Hepatocyte (in vitro differentiated cells): ENCODE measurements around the gene VWCE. TPM values are rescaled to one million over a fixed set of nuclear protein-coding genes. Genes with fewer than 3 reads are reported as not detected.
"Not testable (repeated sequence)": the region's sequence is repeated elsewhere in the genome, so short reads cannot be mapped to it uniquely, and the experiment has no call there.

ENCODE experiments used
- DNase-seq: peaks from one replicate; pipeline ENCODE4 v3.0.0-alpha.2; 2016; ENCODE audit warnings: low spot score
- H2AFZ ChIP-seq: fragments of 200-600 bp; sonication (generic); 2 replicates; pipeline ENCODE4 v1.6.0; 2016; ENCODE audit warnings: antibody characterized with exemption, mild to moderate bottlenecking
- H3K27ac ChIP-seq: fragments of 200-600 bp; sonication (generic); 2 replicates; pipeline ENCODE4 v1.5.1; 2016; ENCODE audit warnings: mild to moderate bottlenecking
- H3K27me3 ChIP-seq: fragments of 200-600 bp; sonication (generic); 2 replicates; pipeline ENCODE4 v1.6.1; 2016
- H3K36me3 ChIP-seq: fragments of 200-600 bp; sonication (generic); replicated peaks from 2 replicates; pipeline ENCODE4 v1.5.1; 2016; ENCODE audit warnings: low read depth; ENCODE audit not compliant: insufficient read depth
- H3K4me1 ChIP-seq: fragments of 200-600 bp; sonication (generic); 2 replicates; pipeline ENCODE4 v1.5.1; 2016; ENCODE audit warnings: mild to moderate bottlenecking, moderate library complexity; ENCODE audit not compliant: insufficient read depth
- H3K4me2 ChIP-seq: fragments of 200-600 bp; sonication (generic); 2 replicates; pipeline ENCODE4 v1.6.0; 2016
- H3K4me3 ChIP-seq: fragments of 200-600 bp; sonication (generic); 2 replicates; pipeline ENCODE4 v1.5.1; 2016; ENCODE audit warnings: mild to moderate bottlenecking
- H3K79me2 ChIP-seq: fragments of 200-600 bp; sonication (generic); 2 replicates; pipeline ENCODE4 v1.6.0; 2017; ENCODE audit warnings: mild to moderate bottlenecking
- H3K9me2 ChIP-seq: fragments of 200-600 bp; sonication (generic); replicated peaks from 2 replicates; pipeline ENCODE4 v1.6.0; 2017; ENCODE audit warnings: mild to moderate bottlenecking; ENCODE audit not compliant: insufficient read depth
- H3K9me3 ChIP-seq: fragments of 200-600 bp; sonication (generic); 2 replicates; pipeline ENCODE4 v1.5.1; 2016; ENCODE audit warnings: low read depth, mild to moderate bottlenecking
- H4K20me1 ChIP-seq: fragments of 200-600 bp; sonication (generic); 2 replicates; pipeline ENCODE4 v1.6.0; 2016; ENCODE audit warnings: mild to moderate bottlenecking; ENCODE audit not compliant: insufficient read depth, poor library complexity, severe bottlenecking
- WGBS: methylation state at CpG from one replicate; pipeline ENCODE4 v1.1.6; 2016; ENCODE audit warnings: low lambda C conversion rate; ENCODE audit errors: missing lambda C conversion rate; 5-methylcytosine and 5-hydroxymethylcytosine counted together
- polyA plus RNA-seq: library from polyadenylated mRNA; unstranded; fragments of >200 nt; fragmentation: Nextera tagmentation; extraction: Ambion mirVana; gene quantifications from 2 replicates; pipeline ENCODE4 v1.2.1, GENCODE V29; 2016
- total RNA-seq: library from RNA; depleted of rRNA; stranded (reverse); fragments of >200 nt; gene quantifications from 2 replicates; pipeline ENCODE4 v1.2.3, GENCODE V29; 2014

Gene VWCE
- total and polyA plus RNA-seq, 2 experiments from 2014 or later = 6.7 to 13.4 TPM

DNA sequence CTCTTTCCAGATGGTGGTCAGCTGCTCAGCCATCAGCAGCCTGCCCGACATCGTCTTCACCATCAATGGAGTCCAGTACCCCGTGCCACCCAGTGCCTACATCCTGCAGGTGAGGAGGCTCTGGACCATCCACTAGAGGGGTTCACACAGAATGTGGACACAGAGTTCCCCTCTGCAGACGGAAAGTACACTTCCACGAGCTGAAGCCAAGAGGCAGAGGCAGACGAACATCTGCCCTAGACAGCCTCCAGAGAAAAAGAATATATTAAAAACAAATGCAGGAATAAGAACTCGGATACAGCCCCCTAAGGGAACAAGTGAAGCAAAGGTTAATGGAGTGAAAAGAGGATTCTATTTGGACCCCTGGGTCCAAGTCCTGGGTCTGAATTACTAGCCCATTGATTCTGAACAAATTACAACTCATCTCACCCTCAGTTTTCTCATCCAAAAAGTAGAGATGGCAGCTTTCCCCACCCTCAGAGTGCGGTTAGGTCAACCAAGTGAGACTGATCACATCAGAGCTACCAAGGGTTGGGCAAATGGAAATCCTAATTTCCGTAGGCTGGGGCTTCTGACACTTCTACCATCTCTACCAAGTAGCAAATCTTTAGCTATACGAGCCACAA lies 83.7 kb downstream of the VWCE start:
- not testable (repeated sequence) for H3K27ac ChIP-seq, H3K4me3 ChIP-seq, H3K79me2 ChIP-seq, H3K9me3 ChIP-seq, H3K4me2 ChIP-seq, H3K36me3 ChIP-seq, H4K20me1 ChIP-seq, H3K9me2 ChIP-seq, DNase-seq, H2AFZ ChIP-seq, H3K27me3 ChIP-seq, H3K4me1 ChIP-seq
- WGBS = 89% methylated on average over 7 of the region's 10 CpGs

- not testable (repeated sequence) for H3K9me2 ChIP-seq, H3K27me3 ChIP-seq, H3K4me3 ChIP-seq, H3K4me1 ChIP-seq, H2AFZ ChIP-seq, H3K79me2 ChIP-seq, H3K36me3 ChIP-seq, DNase-seq, H3K9me3 ChIP-seq, H3K27ac ChIP-seq, H4K20me1 ChIP-seq, H3K4me2 ChIP-seq
- WGBS = no CpG with 5 or more reads among the region's 6 CpGs
Observed at GRCh38 chr11:61210629-61211028, 84.5 kb downstream of the VWCE start.

Other genes with a start within 250 kb of the VWCE start
- gene CD5, start 192.8 kb downstream of the VWCE start, total RNA-seq = not detected in 2 replicates
- 0.06 TPM in 1 of 2 replicates, not detected in the other for gene CD5, start 192.8 kb downstream of the VWCE start, polyA plus RNA-seq
- 12.2 and 17.0 TPM in 2 replicates for gene VPS37C, start 133.9 kb downstream of the VWCE start, total RNA-seq
- 23.0 and 26.6 TPM in 2 replicates for gene VPS37C, start 133.9 kb downstream of the VWCE start, polyA plus RNA-seq
- gene PGA3, start 91.8 kb downstream of the VWCE start, total RNA-seq = 0.27 and 0.48 TPM in 2 replicates
- gene PGA3, start 91.8 kb downstream of the VWCE start, polyA plus RNA-seq = 0.39 and 1.4 TPM in 2 replicates
- gene PGA4, start 73.0 kb downstream of the VWCE start, total RNA-seq = 2.0 and 7.1 TPM in 2 replicates
- 4.2 and 16.2 TPM in 2 replicates for gene PGA4, start 73.0 kb downstream of the VWCE start, polyA plus RNA-seq
- gene PGA5, start 54.1 kb downstream of the VWCE start, total RNA-seq = 0.77 and 1.5 TPM in 2 replicates
- gene PGA5, start 54.1 kb downstream of the VWCE start, polyA plus RNA-seq = 1.8 and 2.7 TPM in 2 replicates
- 207 and 215 TPM in 2 replicates for gene DDB1, start 37.8 kb upstream of the VWCE start, total RNA-seq
- gene DDB1, start 37.8 kb upstream of the VWCE start, polyA plus RNA-seq = 166 and 177 TPM in 2 replicates
- gene TKFC, start 37.9 kb upstream of the VWCE start, total RNA-seq = 41.5 and 42.3 TPM in 2 replicates
- 98.4 and 104 TPM in 2 replicates for gene TKFC, start 37.9 kb upstream of the VWCE start, polyA plus RNA-seq
- 34.8 and 37.2 TPM in 2 replicates for gene CYB561A3, start 66.6 kb upstream of the VWCE start, total RNA-seq
- gene CYB561A3, start 66.6 kb upstream of the VWCE start, polyA plus RNA-seq = 31.5 and 35.9 TPM in 2 replicates
- 26.4 and 32.8 TPM in 2 replicates for gene TMEM138, start 67.1 kb upstream of the VWCE start, total RNA-seq
- gene TMEM138, start 67.1 kb upstream of the VWCE start, polyA plus RNA-seq = 36.5 and 48.6 TPM in 2 replicates
- 26.9 and 28.7 TPM in 2 replicates for gene TMEM216, start 97.3 kb upstream of the VWCE start, total RNA-seq
- gene TMEM216, start 97.3 kb upstream of the VWCE start, polyA plus RNA-seq = 20.5 and 21.1 TPM in 2 replicates
- 29.7 and 39.6 TPM in 2 replicates for gene CPSF7, start 134.7 kb upstream of the VWCE start, total RNA-seq
- 27.5 and 29.0 TPM in 2 replicates for gene CPSF7, start 134.7 kb upstream of the VWCE start, polyA plus RNA-seq
- 47.8 and 62.3 TPM in 2 replicates for gene SDHAF2, start 134.8 kb upstream of the VWCE start, total RNA-seq
- gene SDHAF2, start 134.8 kb upstream of the VWCE start, polyA plus RNA-seq = 72.0 and 74.3 TPM in 2 replicates
- gene LRRC10B, start 213.4 kb upstream of the VWCE start, total RNA-seq = 0.20 and 0.43 TPM in 2 replicates
- 0.68 TPM in 1 of 2 replicates, not detected in the other for gene LRRC10B, start 213.4 kb upstream of the VWCE start, polyA plus RNA-seq